GM21737 (cell line): ENCODE measurements around the gene LRP1.

Source experiments
- ATAC-seq: cut with Tn5 transposase; IDR thresholded peaks from one replicate; pipeline ENCODE4 v1.9.1; 2021; ENCODE audit warnings: mild to moderate bottlenecking, moderate library complexity; ENCODE audit not compliant: unreplicated experiment

LRP1 gene

GRCh38 chr12:57093415-57094207 is 34.7 kb upstream of the LRP1 start:
- no peak for ATAC-seq

GRCh38 chr12:57094208-57095160 is 33.8 kb upstream of the LRP1 start:
- no peak for ATAC-seq

GRCh38 chr12:57095440-57095839 is 32.8 kb upstream of the LRP1 start:
- ATAC-seq: no peak

GRCh38 chr12:57096099-57096572 is 32.1 kb upstream of the LRP1 start:
- no peak for ATAC-seq

GRCh38 chr12:57096748-57097553 is 31.3 kb upstream of the LRP1 start:
- ATAC-seq: no peak

GRCh38 chr12:57097554-57097835 is 30.8 kb upstream of the LRP1 start:
- no peak for ATAC-seq

GRCh38 chr12:57098546-57098945 is 29.7 kb upstream of the LRP1 start:
- ATAC-seq: no peak

GRCh38 chr12:57099047-57099714 is 29.1 kb upstream of the LRP1 start:
- ATAC-seq: no peak

- no peak for ATAC-seq
Measured at GRCh38 chr12:57099766-57100165, 28.5 kb upstream of the LRP1 start.

GRCh38 chr12:57101892-57102695 is 26.2 kb upstream of the LRP1 start:
- ATAC-seq: no peak

- ATAC-seq: no peak
Measured at GRCh38 chr12:57103856-57104255, 24.4 kb upstream of the LRP1 start.

- ATAC-seq: no peak
Measured at GRCh38 chr12:57104292-57104910, 23.9 kb upstream of the LRP1 start.

GRCh38 chr12:57105011-57105753 is 23.1 kb upstream of the LRP1 start:
- no peak for ATAC-seq

GRCh38 chr12:57106021-57106708 is 22.1 kb upstream of the LRP1 start:
- no peak for ATAC-seq

GRCh38 chr12:57107456-57108155 is 20.7 kb upstream of the LRP1 start:
- no peak for ATAC-seq

- no peak for ATAC-seq
Measured at GRCh38 chr12:57109207-57110103, 18.8 kb upstream of the LRP1 start.
